Suprapubic skin (tissue), 3 donors: ENCODE results near the gene SRRM2.

ENCODE experiments used
- CTCF ChIP-seq, 2 donors: fragments of 200-600 bp in 1 of 2; fragments of 450-650 bp in 1 of 2; sonication (generic) in 1 of 2; IDR thresholded peaks; one replicate each; pipeline ENCODE4 v1.5.1; 2016 to 2019; ENCODE audit warnings: antibody characterized with exemption in 2 of 2, mild to moderate bottlenecking in 1 of 2, moderate library complexity in 1 of 2
- EP300 ChIP-seq: sonication (generic); formaldehyde crosslinking; IDR thresholded peaks from one replicate; pipeline ENCODE4 v1.6.1; 2017; ENCODE audit warnings: antibody characterized with exemption
- POLR2A ChIP-seq, 2 donors: fragments of 450-650 bp; IDR thresholded peaks; one replicate each; pipeline ENCODE4 v1.6.1; 2017; ENCODE audit warnings: antibody characterized with exemption in 2 of 2, mild to moderate bottlenecking in 2 of 2, moderate library complexity in 2 of 2

- TF ChIP-seq CTCF (IDR thresholded peaks at IDR 0.05) (no peak), POLR2A (IDR thresholded peaks at IDR 0.05) (no peak), EP300 (no peak)
Measured at GRCh38 chr16:2713523-2713922, 38.9 kb upstream of the SRRM2 start.
